Measurements from ENCODE around the gene CD8B2. TPM values are rescaled to one million over a fixed set of nuclear protein-coding genes. Genes with fewer than 3 reads are reported as not detected.
A peak's percentile ranks its signal among the peaks of the same experiment; 100 is the strongest.
"Not testable (repeated sequence)": the region's sequence is repeated elsewhere in the genome, so short reads cannot be mapped to it uniquely, and the experiment has no call there.

The CD8B2 gene
- total RNA-seq, 6 experiments from 2014 or later, result not detected

GRCh38 chr2:106566050-106566449, 78.9 kb downstream of the CD8B2 start:
- H3K4me3 Mint-ChIP-seq, result no peak overlapping the region
- no peak for TF ChIP-seq CTCF (IDR thresholded peaks at IDR 0.05)
- no peaks in the 10 kb centered on the region for H3K9me3 Mint-ChIP-seq
- no peak overlapping the region for H3K27ac Mint-ChIP-seq
- no peaks in the 10 kb centered on the region for H3K4me1 Mint-ChIP-seq (ENCODE audit: low read depth)
- H3K36me3 Mint-ChIP-seq (ENCODE audit: low read depth), result no peaks in the 10 kb centered on the region
- DNase-seq, result peak; percentile 18
- peaks cover 12% of the 10 kb centered on the region for H3K27me3 Mint-ChIP-seq (ENCODE audit: insufficient read depth)

GRCh38 chr2:106566484-106566883, 79.3 kb downstream of the CD8B2 start:
- H3K9me3 Mint-ChIP-seq; H3K4me1 Mint-ChIP-seq (ENCODE audit: low read depth); DNase-seq; H3K4me3 Mint-ChIP-seq; H3K36me3 Mint-ChIP-seq (ENCODE audit: low read depth); H3K27ac Mint-ChIP-seq: not testable (repeated sequence)
- H3K27me3 Mint-ChIP-seq (ENCODE audit: insufficient read depth), result peaks cover 11% of the 10 kb centered on the region

- Mint-ChIP-seq H3K36me3 (ENCODE audit: low read depth) (no peaks in the 10 kb centered on the region), H3K4me1 (ENCODE audit: low read depth) (no peaks in the 10 kb centered on the region), H3K27me3 (ENCODE audit: insufficient read depth) (peaks cover 11% of the 10 kb centered on the region; the same call in 1 of the 2 replicates), H3K9me3 (no peaks in the 10 kb centered on the region), H3K4me3 (no peak overlapping the region), H3K27ac (no peak overlapping the region)
- TF ChIP-seq CTCF (IDR thresholded peaks at IDR 0.05), result no peak
- DNase-seq, result no peak
Measured at GRCh38 chr2:106570316-106570715, 83.2 kb downstream of the CD8B2 start.

Other genes starting within 250 kb of the CD8B2 start
- gene RGPD3, start 19.0 kb upstream of the CD8B2 start, total RNA-seq (2021; fragmentation: NEBNext Ultra II Directional; extraction: Animal tissue kit (Norgen Biotek cat#: 25700)), result under 1 TPM in 5 of 6 experiments, not detected in 1; 0.05 to 0.11 (median 0.09) TPM

All from HFFc6 (cell line).